MCF 10A (cell line): ENCODE data around the gene TACR1. TPM values are rescaled to one million over a fixed set of nuclear protein-coding genes. Genes with fewer than 3 reads are reported as not detected.
A peak's percentile ranks its signal among the peaks of the same experiment; 100 is the strongest.
"Not testable (repeated sequence)": the region's sequence is repeated elsewhere in the genome, so short reads cannot be mapped to it uniquely, and the experiment has no call there.

Source experiments
- Bru-seq: library from RNA; stranded (reverse); fragments of 400-500 nt; gene quantifications from one replicate; lab custom pipeline; 2021; lab: Mats Ljungman, UMichigan
- BruChase-seq, 2 experiments: library from RNA; stranded (reverse); fragments of 400-500 nt; gene quantifications; one replicate each; lab custom pipeline; 2021; lab: Mats Ljungman, UMichigan
- BruUV-seq: library from RNA; stranded (reverse); fragments of 400-500 nt; replicated peaks from 2 replicates; lab custom pipeline; 2021; lab: Mats Ljungman, UMichigan
- CTCF ChIA-PET: fragments of 300-600 bp; sonication (Branson Sonifier 250); formaldehyde crosslinking; extraction: SDS; loops from one replicate; lab custom pipeline; 2021; ENCODE audit warnings: antibody characterized with exemption, inconsistent platforms; lab: Yijun Ruan, JAX
- POLR2A ChIA-PET: fragments of 300-600, 350-650 bp; sonication (Branson Sonifier 250); formaldehyde crosslinking; extraction: SDS; loops from one replicate; lab custom pipeline; 2020; ENCODE audit warnings: antibody characterized with exemption, inconsistent platforms; lab: Yijun Ruan, JAX
- DNase-seq: peaks from one replicate; pipeline ENCODE4 v3.0.0-alpha.2; 2018; ENCODE audit not compliant: unreplicated experiment
- H3K27ac Mint-ChIP-seq: one replicate; pipeline ENCODE4 v1.8.0; 2022; ENCODE audit warnings: mild to moderate bottlenecking, low read depth, mixed read lengths; ENCODE audit not compliant: unreplicated experiment
- H3K27me3 Mint-ChIP-seq: one replicate; pipeline ENCODE4 v1.8.0; 2022; ENCODE audit warnings: mixed read lengths; ENCODE audit not compliant: insufficient read depth, unreplicated experiment
- H3K36me3 Mint-ChIP-seq: one replicate; pipeline ENCODE4 v1.8.0; 2022; ENCODE audit warnings: mild to moderate bottlenecking, moderate library complexity, mixed read lengths; ENCODE audit not compliant: insufficient read depth, unreplicated experiment
- H3K4me1 Mint-ChIP-seq: one replicate; pipeline ENCODE4 v1.8.0; 2022; ENCODE audit warnings: mixed read lengths; ENCODE audit not compliant: insufficient read depth, unreplicated experiment
- H3K4me3 Mint-ChIP-seq: one replicate; pipeline ENCODE4 v1.8.0; 2022; ENCODE audit warnings: mild to moderate bottlenecking, moderate library complexity, mixed read lengths; ENCODE audit not compliant: unreplicated experiment
- H3K9me3 Mint-ChIP-seq: one replicate; pipeline ENCODE4 v1.8.0; 2022; ENCODE audit warnings: mixed read lengths; ENCODE audit not compliant: unreplicated experiment
- CTCF ChIP-seq: fragments of 200-600 bp; IDR thresholded peaks from one replicate; pipeline ENCODE4 v1.8.0; 2022; ENCODE audit warnings: antibody characterized with exemption, mild to moderate bottlenecking; ENCODE audit not compliant: unreplicated experiment
- intact Hi-C: fragments of 100-400 bp; cut with micrococcal nuclease; formaldehyde crosslinking; loops from 2 replicates; pipeline ENCODE4 v1.14.1; 2022
- long read RNA-seq: library from polyadenylated mRNA; stranded (forward); transcript quantifications from one replicate; pipeline ENCODE4 v2.0.0, GENCODE V29; 2022
- total RNA-seq: library from RNA; stranded (reverse); gene quantifications from 2 replicates; pipeline ENCODE4 v1.2.3, GENCODE V29; 2022

The TACR1 gene
- total RNA-seq (not detected in 2 replicates), Bru-seq, nascent RNA (not detected), BruChase-seq, experiment 1, labeled RNA remaining after a 6-hour chase (not detected), BruChase-seq, experiment 2, labeled RNA remaining after a 2-hour chase (not detected)
- long read RNA-seq, partial matches to known transcripts, result 0 of 1 reads
- long read RNA-seq, other reads (novel, unspliced or antisense), result 1 of 1 reads

GRCh38 chr2:75199428-75200011, at the start of gene TACR1:
TACR1 (minus strand) TSS chr2:75199520; CDS start chr2:75198934, 586 bp downstream.
- ChIA-PET CTCF (interaction anchor here (0.6 to 1.7 kb wide), 7 partner anchors 13 to 306 kb away, joined by 3 to 7 read pairs (median 4); no protein-coding TSS in a partner anchor), POLR2A (interaction anchor here (0.6 kb wide), 1 partner anchor 478 kb away, joined by 3 read pairs; no protein-coding TSS in a partner anchor)
- Mint-ChIP-seq H3K9me3 (no peaks in the 10 kb centered on the region), H3K27me3 (peaks cover 49% of the 10 kb centered on the region), H3K4me1 (no peaks in the 10 kb centered on the region), H3K27ac (no peak within 1 kb of the TSS), H3K36me3 (no peaks in the 10 kb centered on the region), H3K4me3 (peak within 1 kb of the TSS; percentile 52)
- BruUV-seq, result no TSS peak
- no peak for TF ChIP-seq CTCF
- DNase-seq, result peak; percentile 26
- intact Hi-C loops, result loop anchor here (1.0 kb wide), 1 partner anchor 205 kb away; no protein-coding TSS in a partner anchor

GRCh38 chr2:75248581-75248980, 49.3 kb upstream of the TACR1 start:
- CTCF ChIA-PET, BruUV-seq, H3K36me3 Mint-ChIP-seq, H3K4me1 Mint-ChIP-seq, POLR2A ChIA-PET, H3K9me3 Mint-ChIP-seq, intact Hi-C loops, H3K27ac Mint-ChIP-seq, H3K4me3 Mint-ChIP-seq: not testable (repeated sequence)
- peak; percentile 36 for DNase-seq
- H3K27me3 Mint-ChIP-seq, result peaks cover 26% of the 10 kb centered on the region

GRCh38 chr2:75246441-75247167, 47.3 kb upstream of the TACR1 start:
- no peak overlapping the region for H3K27ac Mint-ChIP-seq
- intact Hi-C loops, result no loop called here
- no peaks in the 10 kb centered on the region for H3K36me3 Mint-ChIP-seq
- H3K9me3 Mint-ChIP-seq, result no peaks in the 10 kb centered on the region
- peaks cover 6% of the 10 kb centered on the region for H3K27me3 Mint-ChIP-seq
- no peak for DNase-seq
- no TSS peak for BruUV-seq
- ChIA-PET POLR2A (no interaction called here), CTCF (interaction anchor here (0.9 kb wide), 1 partner anchor 194 kb away, joined by 3 read pairs; no protein-coding TSS in a partner anchor)
- no peak overlapping the region for H3K4me3 Mint-ChIP-seq
- no peak for TF ChIP-seq CTCF
- H3K4me1 Mint-ChIP-seq, result no peaks in the 10 kb centered on the region

- Mint-ChIP-seq H3K9me3 (no peaks in the 10 kb centered on the region), H3K27me3 (no peaks in the 10 kb centered on the region), H3K27ac (no peak overlapping the region), H3K4me3 (no peak overlapping the region), H3K36me3 (no peaks in the 10 kb centered on the region), H3K4me1 (peaks cover 9% of the 10 kb centered on the region)
- ChIA-PET CTCF (interaction anchor here (0.7 to 4.0 kb wide), 8 partner anchors 30 to 552 kb away, joined by 3 to 45 read pairs (median 5); partner anchors contain the start of gene TACR1), POLR2A (no interaction called here)
- TF ChIP-seq CTCF, result no peak
- intact Hi-C loops, result no loop called here
- DNase-seq, result no peak
- BruUV-seq, result no TSS peak
These were observed 43.9 kb upstream of the TACR1 start for GRCh38 chr2:75243219-75243618.
